ENCODE measurements around the gene G3BP2.

The G3BP2 gene

GRCh38 chr4:75634951-75635350 lies 38.3 kb downstream of the G3BP2 start:
- in situ Hi-C loops (cut with HindIII; ENCODE audit: low sequenced_read_pairs), result no loop called here
- no peak for TF ChIP-seq CTCF (IDR thresholded peaks at IDR 0.05; ENCODE audit: low read depth, low read length, missing control alignments)
- no peak overlapping the region for H3K4me3 ChIP-seq (ENCODE audit: low read depth, low read length)
- no peak for DNase-seq (ENCODE audit: low read depth)

- H3K4me3 ChIP-seq (ENCODE audit: low read depth, low read length), result no peak overlapping the region
- DNase-seq (ENCODE audit: low read depth), result no peak
- in situ Hi-C loops (cut with HindIII; ENCODE audit: low sequenced_read_pairs), result no loop called here
- TF ChIP-seq CTCF (IDR thresholded peaks at IDR 0.05; ENCODE audit: low read depth, low read length, missing control alignments), result no peak
These were observed 38.9 kb downstream of the G3BP2 start for GRCh38 chr4:75634281-75634680.

- in situ Hi-C loops (cut with HindIII; ENCODE audit: low sequenced_read_pairs), result no loop called here
These were observed 39.4 kb downstream of the G3BP2 start for GRCh38 chr4:75633846-75634245.

GRCh38 chr4:75630937-75631329 lies 42.3 kb downstream of the G3BP2 start:
- peak overlapping the region; percentile 68 for H3K4me3 ChIP-seq (ENCODE audit: low read depth, low read length)
- in situ Hi-C loops (cut with HindIII; ENCODE audit: low sequenced_read_pairs), result no loop called here
- TF ChIP-seq CTCF (IDR thresholded peaks at IDR 0.05; ENCODE audit: low read depth, low read length, missing control alignments), result no peak
- no peak for DNase-seq (ENCODE audit: low read depth)

More at GRCh38 chr4:75633846-75634245, 39.4 kb downstream of the G3BP2 start:
- peak; percentile 70 for DNase-seq (ENCODE audit: low read depth)
- no peak for TF ChIP-seq CTCF (IDR thresholded peaks at IDR 0.05; ENCODE audit: low read depth, low read length, missing control alignments)
- H3K4me3 ChIP-seq (ENCODE audit: low read depth, low read length), result no peak overlapping the region

- peak within 1 kb of the TSS; percentile 68 for H3K4me3 ChIP-seq (ENCODE audit: low read depth, low read length)
- no peak for TF ChIP-seq CTCF (IDR thresholded peaks at IDR 0.05; ENCODE audit: low read depth, low read length, missing control alignments)
- in situ Hi-C loops (cut with HindIII; ENCODE audit: low sequenced_read_pairs), result no loop called here
- peak; percentile 19 for DNase-seq (ENCODE audit: low read depth)
These were observed 42.9 kb downstream of the G3BP2 start, which contains the start of gene CDKL2 for GRCh38 chr4:75630174-75630936. CDKL2 (minus strand) TSS chr4:75630528; CDS start chr4:75625988, 4,540 bp downstream.

GRCh38 chr4:75629239-75629638 lies 44.0 kb downstream of the G3BP2 start:
- no peak for TF ChIP-seq CTCF (IDR thresholded peaks at IDR 0.05; ENCODE audit: low read depth, low read length, missing control alignments)
- in situ Hi-C loops (cut with HindIII; ENCODE audit: low sequenced_read_pairs), result no loop called here
- no peak overlapping the region for H3K4me3 ChIP-seq (ENCODE audit: low read depth, low read length)
- DNase-seq (ENCODE audit: low read depth), result no peak
